GM13977 (cell line): ENCODE results near the gene VEGFA.

ENCODE experiments used
- DNase-seq: peaks from one replicate; pipeline ENCODE4 v3.0.0; 2012; ENCODE audit warnings: low spot score
- in situ Hi-C: fragments of 300-500 bp; cut with MboI; formaldehyde crosslinking; loops from one replicate; pipeline ENCODE4 v1.12.0; 2022; ENCODE audit warnings: low sequenced_read_pairs, low pct_unique_long_range_greater_than_20kb, mixed read lengths, inconsistent platforms; ENCODE audit not compliant: unreplicated experiment
- TF ChIP-seq, protein P1 (sequence below): IDR thresholded peaks from 2 replicates; pipeline ENCODE4 v1.5.1; 2012; ENCODE audit warnings: mild to moderate bottlenecking, control low read depth; ENCODE audit not compliant: insufficient read depth; ENCODE audit errors: extremely low read depth, missing control alignments

The VEGFA gene

GRCh38 chr6:43742931-43743632, 26.9 kb upstream of the VEGFA start:
- TF ChIP-seq, protein P1, sequence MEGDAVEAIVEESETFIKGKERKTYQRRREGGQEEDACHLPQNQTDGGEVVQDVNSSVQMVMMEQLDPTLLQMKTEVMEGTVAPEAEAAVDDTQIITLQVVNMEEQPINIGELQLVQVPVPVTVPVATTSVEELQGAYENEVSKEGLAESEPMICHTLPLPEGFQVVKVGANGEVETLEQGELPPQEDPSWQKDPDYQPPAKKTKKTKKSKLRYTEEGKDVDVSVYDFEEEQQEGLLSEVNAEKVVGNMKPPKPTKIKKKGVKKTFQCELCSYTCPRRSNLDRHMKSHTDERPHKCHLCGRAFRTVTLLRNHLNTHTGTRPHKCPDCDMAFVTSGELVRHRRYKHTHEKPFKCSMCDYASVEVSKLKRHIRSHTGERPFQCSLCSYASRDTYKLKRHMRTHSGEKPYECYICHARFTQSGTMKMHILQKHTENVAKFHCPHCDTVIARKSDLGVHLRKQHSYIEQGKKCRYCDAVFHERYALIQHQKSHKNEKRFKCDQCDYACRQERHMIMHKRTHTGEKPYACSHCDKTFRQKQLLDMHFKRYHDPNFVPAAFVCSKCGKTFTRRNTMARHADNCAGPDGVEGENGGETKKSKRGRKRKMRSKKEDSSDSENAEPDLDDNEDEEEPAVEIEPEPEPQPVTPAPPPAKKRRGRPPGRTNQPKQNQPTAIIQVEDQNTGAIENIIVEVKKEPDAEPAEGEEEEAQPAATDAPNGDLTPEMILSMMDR: no peak
- in situ Hi-C loops: no loop called here
- DNase-seq: no peak

DNA sequence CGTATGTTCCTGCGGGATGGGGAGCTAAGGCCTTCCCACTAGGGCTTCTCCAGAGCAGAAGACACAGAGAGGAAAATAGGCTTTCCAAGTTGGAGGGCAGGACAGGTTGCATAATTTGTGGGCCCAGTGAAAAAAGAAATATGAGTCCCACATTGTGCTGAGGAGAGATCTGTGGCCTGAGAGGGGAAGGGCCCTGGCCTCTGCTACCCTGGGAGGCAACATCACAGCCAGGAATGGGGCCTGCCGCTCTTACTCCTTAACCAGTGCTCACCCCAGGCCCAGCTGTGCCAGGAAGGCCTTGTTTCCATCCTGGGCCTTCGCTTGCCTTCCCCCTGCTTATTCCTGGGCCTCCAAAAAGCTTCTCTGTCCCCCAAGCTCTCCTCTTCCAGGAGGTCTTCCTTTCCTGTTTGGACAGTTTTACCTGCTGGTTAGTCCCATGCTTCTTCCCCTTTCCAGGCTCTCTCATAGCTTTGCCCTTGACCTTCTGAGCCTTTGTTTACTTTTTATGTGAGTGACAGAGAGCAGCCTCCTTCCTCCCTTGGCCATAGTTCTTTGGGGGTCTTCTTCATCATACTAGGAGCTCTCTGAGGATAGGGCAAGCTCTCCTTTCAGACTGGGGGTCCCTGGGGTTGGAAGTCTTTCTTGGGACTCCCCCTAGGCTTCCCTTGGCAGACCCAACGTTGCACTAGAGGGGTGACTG, 26.2 kb upstream of the VEGFA start:
- in situ Hi-C loops: no loop called here
- TF ChIP-seq, protein P1: no peak
- no peak for DNase-seq

DNA sequence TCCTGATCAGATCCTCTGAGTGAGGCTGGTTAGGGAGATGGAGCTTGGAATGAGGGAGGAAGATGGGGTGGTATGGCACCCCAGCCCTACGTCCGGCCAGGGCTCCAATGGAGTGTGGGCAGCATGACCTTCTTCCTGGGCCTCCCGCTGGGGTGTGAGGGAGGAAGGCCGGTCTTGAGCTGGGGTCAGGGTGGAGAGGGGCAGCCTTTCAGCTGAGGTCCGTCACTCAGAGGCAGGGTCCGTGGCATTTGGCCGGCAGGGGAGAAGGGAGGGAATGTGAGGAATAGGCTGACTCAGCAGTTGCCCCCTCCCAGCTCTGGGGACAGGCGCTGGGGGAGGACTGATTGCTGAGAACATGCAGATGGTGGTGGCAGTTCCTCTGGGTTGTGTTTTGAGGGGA, 25.5 kb upstream of the VEGFA start:
- TF ChIP-seq, protein P1: no peak
- in situ Hi-C loops: no loop called here
- no peak for DNase-seq

- TF ChIP-seq, protein P1: no peak
- in situ Hi-C loops: no loop called here
- DNase-seq: no peak
Observed at GRCh38 chr6:43744931-43745727, 24.9 kb upstream of the VEGFA start.

DNA sequence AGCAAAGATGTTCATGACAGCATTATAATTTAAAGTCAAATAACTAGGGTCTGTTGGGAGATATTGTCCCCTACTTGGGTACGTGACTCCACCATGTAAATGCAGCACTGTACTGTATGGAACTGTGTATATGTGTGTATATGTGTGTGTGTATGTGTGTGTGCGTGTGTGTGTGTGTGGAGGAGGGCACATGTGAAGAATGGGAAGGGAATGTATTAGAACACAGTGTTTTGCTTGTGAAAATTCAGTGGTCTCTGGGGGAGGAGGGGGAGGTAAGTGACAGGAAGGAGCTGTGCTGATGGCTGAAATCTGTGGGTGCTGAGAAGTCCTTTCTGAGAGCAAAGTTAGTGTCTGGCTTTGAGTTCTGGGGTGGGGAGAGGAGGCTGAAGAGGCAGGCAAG, 23.9 kb upstream of the VEGFA start:
- DNase-seq: no peak
- in situ Hi-C loops: no loop called here
- TF ChIP-seq, protein P1: no peak

DNA sequence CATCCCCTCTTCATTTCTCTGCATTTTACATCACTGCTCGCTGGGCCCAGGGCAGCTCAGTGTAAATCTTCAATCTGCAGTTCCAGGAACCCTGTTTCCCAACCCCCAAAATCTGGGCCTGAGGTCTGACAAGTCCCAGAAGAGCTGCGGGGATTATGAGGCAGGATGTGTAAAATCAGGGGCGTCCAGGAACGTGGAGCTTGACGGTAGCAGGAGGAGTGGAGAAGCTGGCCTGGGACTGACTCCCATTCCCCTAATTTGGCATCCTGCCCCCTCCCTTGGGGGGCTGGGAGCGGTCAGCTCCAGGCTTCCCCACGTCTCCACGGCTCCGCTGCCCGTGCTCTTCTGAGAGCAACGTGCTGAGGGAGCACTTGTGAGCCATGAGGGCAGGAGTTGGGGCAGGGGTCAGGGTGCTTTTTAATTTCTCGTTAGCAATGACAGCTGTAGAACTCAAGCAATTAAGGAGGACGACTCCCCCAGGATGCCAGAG, 23.4 kb upstream of the VEGFA start:
- in situ Hi-C loops: no loop called here
- no peak for DNase-seq
- TF ChIP-seq, protein P1: no peak
